Ascending aorta (tissue), 2 donors: Measurements from ENCODE around the gene TEC. TPM values are rescaled to one million over a fixed set of nuclear protein-coding genes. Genes with fewer than 3 reads are reported as not detected.

Source experiments
- DNase-seq, 2 donors: peaks; one replicate each; pipeline ENCODE4 v3.0.0-alpha.2; 2019; ENCODE audit warnings: low spot score in 2 of 2
- H3K27ac ChIP-seq, 2 donors: fragments of 200-600 bp; sonication (generic); one replicate each; pipeline ENCODE4 v1.5.1; 2016 to 2017; ENCODE audit warnings: mild to moderate bottlenecking in 1 of 2
- H3K27me3 ChIP-seq: fragments of 200-600 bp; sonication (generic); one replicate; pipeline ENCODE4 v1.5.1; 2017
- H3K36me3 ChIP-seq, 2 donors: fragments of 200-600 bp; sonication (generic); one replicate each; pipeline ENCODE4 v1.5.1; 2016
- H3K4me1 ChIP-seq, 2 donors: fragments of 200-600 bp; sonication (generic); one replicate each; pipeline ENCODE4 v1.5.1; 2016 to 2017; ENCODE audit warnings: mild to moderate bottlenecking in 1 of 2
- H3K4me3 ChIP-seq, 2 donors: fragments of 200-600 bp; sonication (generic); one replicate each; pipeline ENCODE4 v1.5.1; 2016 to 2017; ENCODE audit warnings: mild to moderate bottlenecking in 1 of 2
- H3K9me3 ChIP-seq, 2 donors: fragments of 200-600 bp; sonication (generic); one replicate each; pipeline ENCODE4 v1.5.1; 2016
- intact Hi-C: fragments of 100-400 bp; cut with DNase I; formaldehyde crosslinking; loops from one replicate; pipeline ENCODE4 v1.15.1; 2023
- total RNA-seq: library from RNA; depleted of rRNA; stranded (reverse); fragments of >200 nt; gene quantifications from one replicate; pipeline ENCODE4 v1.1.0, GENCODE V29; 2016
- TF ChIP-seq, protein P1 (sequence below), 3 experiments: fragments of 200-600 bp in 2 of 3; fragments of 450-650 bp in 1 of 3; sonication (generic) in 2 of 3; IDR thresholded peaks; one replicate each; pipeline ENCODE4 v1.5.1; 2016 to 2019; ENCODE audit warnings: antibody characterized with exemption in 3 of 3, mild to moderate bottlenecking in 1 of 3, moderate library complexity in 1 of 3

Gene TEC
- total RNA-seq, 1 donor from 2014 or later, result 4.5 TPM

DNA sequence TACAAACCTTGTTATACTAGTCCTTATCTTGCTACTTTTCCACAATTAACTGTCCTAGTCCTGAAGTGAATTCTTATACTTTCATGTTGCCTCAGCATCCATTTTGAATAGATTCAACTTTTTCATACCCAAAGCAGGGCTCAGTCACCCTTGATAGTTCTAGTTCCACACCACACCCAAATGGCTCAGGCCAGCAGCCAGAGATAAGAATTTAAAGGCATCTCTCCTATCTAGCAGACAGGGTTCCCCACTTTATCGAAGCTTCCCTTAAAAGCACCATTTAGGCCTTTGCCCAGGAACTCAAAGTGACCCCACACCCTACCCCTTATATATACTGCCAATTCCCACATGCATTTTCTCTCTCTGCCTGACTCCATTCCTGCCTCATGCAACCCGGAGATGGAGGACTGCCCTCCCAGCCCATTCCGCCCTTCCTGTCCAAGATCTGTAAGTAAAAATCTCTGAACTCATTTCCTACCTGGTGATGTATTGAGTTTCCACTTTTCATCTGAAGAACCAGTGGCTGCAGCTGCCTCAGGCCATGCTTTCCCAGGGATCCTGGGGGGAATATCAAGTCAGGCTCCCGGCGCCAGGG is 71.9 kb downstream of the TEC start:
- Histone ChIP-seq H3K36me3 (no peaks in the 10 kb centered on the region), H3K27ac (no peak overlapping the region), H3K4me1 (no peaks in the 10 kb centered on the region), H3K4me3 (no peak overlapping the region), H3K27me3 (no peaks in the 10 kb centered on the region), H3K9me3 (no peaks in the 10 kb centered on the region)
- DNase-seq, result no peak
- intact Hi-C loops, result no loop called here
- TF ChIP-seq, protein P1, sequence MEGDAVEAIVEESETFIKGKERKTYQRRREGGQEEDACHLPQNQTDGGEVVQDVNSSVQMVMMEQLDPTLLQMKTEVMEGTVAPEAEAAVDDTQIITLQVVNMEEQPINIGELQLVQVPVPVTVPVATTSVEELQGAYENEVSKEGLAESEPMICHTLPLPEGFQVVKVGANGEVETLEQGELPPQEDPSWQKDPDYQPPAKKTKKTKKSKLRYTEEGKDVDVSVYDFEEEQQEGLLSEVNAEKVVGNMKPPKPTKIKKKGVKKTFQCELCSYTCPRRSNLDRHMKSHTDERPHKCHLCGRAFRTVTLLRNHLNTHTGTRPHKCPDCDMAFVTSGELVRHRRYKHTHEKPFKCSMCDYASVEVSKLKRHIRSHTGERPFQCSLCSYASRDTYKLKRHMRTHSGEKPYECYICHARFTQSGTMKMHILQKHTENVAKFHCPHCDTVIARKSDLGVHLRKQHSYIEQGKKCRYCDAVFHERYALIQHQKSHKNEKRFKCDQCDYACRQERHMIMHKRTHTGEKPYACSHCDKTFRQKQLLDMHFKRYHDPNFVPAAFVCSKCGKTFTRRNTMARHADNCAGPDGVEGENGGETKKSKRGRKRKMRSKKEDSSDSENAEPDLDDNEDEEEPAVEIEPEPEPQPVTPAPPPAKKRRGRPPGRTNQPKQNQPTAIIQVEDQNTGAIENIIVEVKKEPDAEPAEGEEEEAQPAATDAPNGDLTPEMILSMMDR (IDR thresholded peaks at IDR 0.05), result no peak

DNA sequence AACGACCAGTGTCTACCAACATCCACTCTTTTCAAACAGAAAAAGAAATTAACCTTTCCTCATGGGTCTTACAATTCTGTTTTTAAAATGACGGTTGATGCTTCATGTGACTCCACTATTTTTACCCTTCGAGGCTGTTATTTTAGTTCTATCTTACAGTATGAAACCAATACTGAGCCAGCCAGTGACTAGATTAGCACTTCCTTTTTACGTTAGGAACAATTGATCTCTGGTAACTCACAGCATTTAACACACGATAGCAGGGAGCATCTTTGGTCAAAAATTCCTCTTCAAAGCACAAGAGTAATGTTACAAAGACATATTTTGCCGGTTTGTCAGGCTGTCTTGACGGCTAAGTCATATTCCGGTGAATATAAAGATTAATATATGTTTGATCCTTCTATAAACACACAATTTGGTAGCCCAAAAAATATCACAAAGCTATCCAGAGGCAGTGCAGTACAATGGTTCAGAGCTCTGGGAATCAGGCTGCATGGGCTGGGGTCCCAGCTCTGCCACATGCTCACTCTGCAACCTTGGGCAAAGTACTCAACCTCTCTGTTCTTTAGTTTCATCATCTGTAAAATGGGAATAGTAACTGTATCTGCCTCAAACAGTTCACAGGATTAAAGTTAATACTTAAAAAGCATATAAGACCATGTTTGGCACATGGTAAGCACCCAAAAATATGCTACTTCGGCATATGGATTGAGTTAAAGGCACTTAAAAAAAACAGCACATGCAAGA is 72.7 kb downstream of the TEC start:
- DNase-seq, result no peak
- H3K4me3 ChIP-seq, result no peak overlapping the region
- TF ChIP-seq, protein P1 (IDR thresholded peaks at IDR 0.05), result no peak

DNA sequence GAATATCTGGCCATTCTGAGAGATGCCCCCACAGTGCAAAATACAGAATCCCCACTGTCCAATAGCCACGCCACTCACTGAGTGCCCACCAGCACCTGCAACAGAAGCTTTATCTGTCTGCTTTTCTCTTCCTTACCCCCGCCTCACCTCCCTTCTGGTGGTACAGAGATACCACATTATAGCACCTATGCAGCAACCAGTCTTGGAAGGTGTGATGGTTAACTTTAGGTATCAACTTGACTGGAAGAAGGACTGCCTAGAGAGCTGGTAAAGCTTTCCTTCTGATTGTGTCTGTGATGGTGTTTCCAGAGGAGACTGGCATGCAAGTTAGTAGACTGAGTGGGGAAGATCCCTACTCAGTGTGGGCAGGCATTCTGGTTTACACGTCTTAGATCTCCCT is 73.8 kb downstream of the TEC start:
- intact Hi-C loops, result no loop called here
- H3K4me3 ChIP-seq, result no peak overlapping the region
- TF ChIP-seq, protein P1 (IDR thresholded peaks at IDR 0.05), result no peak
- no peaks in the 10 kb centered on the region for H3K4me1 ChIP-seq
- no peaks in the 10 kb centered on the region for H3K27me3 ChIP-seq
- DNase-seq, result no peak
- no peaks in the 10 kb centered on the region for H3K36me3 ChIP-seq
- H3K9me3 ChIP-seq, result no peaks in the 10 kb centered on the region
- H3K27ac ChIP-seq, result no peak overlapping the region

More for the DNA sequence above, 72.7 kb downstream of the TEC start:
- H3K27ac ChIP-seq, result no peak overlapping the region
- H3K27me3 ChIP-seq, result no peaks in the 10 kb centered on the region
- no peaks in the 10 kb centered on the region for H3K4me1 ChIP-seq
- intact Hi-C loops, result no loop called here
- no peaks in the 10 kb centered on the region for H3K36me3 ChIP-seq
- no peaks in the 10 kb centered on the region for H3K9me3 ChIP-seq

DNA sequence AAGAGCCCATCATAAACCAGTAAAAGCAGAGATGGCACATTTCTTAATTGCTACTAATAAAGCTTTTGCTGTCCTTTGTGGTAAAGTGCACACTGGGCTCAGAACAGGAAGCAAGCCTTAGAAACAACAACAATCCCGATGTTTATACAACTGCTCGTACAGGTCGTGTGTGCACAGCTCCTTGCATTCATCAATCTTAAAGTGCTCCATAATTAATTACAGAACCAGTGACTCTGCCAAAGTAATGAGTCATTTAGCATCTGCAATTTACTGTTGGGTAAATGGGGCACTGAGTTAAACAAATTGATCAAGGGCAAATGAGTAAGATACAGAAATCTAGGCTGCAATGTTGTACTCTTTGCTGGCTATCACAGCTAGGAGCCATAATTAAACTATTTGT is 74.3 kb downstream of the TEC start:
- Histone ChIP-seq H3K27ac (no peak overlapping the region), H3K4me3 (no peak overlapping the region), H3K9me3 (no peaks in the 10 kb centered on the region), H3K27me3 (no peaks in the 10 kb centered on the region), H3K36me3 (no peaks in the 10 kb centered on the region), H3K4me1 (no peaks in the 10 kb centered on the region)
- intact Hi-C loops, result no loop called here
- no peak for DNase-seq
- TF ChIP-seq, protein P1 (IDR thresholded peaks at IDR 0.05), result no peak

DNA sequence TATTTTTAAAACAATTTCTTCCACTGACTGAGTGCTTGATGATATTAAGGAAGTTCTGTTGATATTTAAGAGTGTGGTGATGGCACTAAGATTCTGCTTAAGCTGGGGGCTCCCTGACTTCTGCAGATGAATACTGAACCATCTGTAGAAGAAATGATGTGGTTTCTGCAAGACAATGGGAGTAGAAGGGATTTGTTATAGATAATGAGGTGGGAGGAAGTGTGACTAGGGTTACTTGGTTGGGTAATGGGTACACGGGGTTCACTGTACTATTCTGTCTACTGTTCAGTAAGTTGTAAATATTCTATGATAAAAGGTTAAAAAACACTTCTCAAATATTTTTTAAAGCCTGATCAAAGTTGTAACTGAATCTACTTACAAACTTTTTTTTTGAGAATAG is 74.7 kb downstream of the TEC start:
- no peak overlapping the region for H3K4me3 ChIP-seq
- H3K27me3 ChIP-seq, result no peaks in the 10 kb centered on the region
- TF ChIP-seq, protein P1 (IDR thresholded peaks at IDR 0.05), result no peak
- intact Hi-C loops, result no loop called here
- H3K9me3 ChIP-seq, result no peaks in the 10 kb centered on the region
- no peaks in the 10 kb centered on the region for H3K36me3 ChIP-seq
- DNase-seq, result no peak
- no peaks in the 10 kb centered on the region for H3K4me1 ChIP-seq
- no peak overlapping the region for H3K27ac ChIP-seq
